ENCODE measurements around the gene ERC2.

Gene ERC2

DNA sequence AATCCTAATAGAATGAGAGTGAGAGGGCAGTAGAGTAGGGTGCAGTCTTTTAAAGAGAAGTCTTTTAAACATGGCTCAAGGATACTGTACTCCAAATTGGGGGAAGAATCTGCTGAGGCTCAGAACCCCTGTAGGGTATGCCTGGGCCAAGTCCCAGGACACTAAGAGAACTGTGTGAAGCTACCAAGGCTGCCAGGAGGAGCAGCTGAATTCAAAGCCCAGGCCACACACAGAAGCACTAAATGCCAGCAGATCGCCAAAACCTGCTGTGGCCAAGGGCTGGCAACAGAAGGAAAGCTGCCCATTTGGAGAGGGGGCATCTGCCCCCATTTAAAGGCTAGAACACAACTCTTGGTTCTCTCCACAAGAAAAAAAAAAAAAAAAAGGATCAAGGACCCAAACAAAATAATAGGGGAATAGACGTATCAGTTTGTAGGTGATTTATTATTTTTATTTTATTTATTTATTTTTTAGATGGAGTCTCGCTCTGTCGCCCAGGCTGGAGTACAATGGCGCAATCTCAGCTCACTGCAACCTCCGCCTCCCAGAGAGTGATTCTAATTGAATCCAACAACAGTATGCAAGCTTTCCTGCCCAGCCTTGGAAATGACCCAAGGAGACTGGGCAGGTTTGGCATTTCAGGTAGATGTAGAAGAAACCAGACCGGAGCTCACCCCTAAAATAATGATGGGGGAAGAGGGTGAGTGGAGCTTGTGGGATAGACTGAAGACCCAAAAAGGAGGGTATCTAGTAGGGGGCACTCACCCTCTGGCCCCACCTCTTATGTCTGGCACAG, 702.2 kb downstream of the ERC2 start:
- no peak for TF ChIP-seq GATA2 (IDR thresholded peaks at IDR 0.05; ENCODE audit: low read depth, low read length)

DNA sequence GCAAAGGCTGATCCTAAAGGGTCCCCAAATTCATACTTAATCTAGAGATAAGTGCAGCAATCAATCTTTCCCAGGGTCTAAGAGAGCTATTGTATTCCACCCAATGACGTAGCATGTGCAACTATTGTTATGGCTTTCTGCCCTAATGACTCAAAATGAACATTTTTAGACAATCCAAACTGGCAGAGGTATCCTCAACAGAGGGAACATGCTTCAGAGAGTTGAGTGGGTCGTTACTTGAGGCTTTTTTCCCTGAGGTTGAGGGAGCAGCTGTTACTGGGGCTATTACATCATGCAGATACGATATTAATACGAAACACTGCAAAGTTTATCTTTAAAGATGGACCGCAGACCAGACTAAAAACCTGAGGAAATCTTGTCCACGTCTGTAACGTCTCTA, 702.9 kb downstream of the ERC2 start:
- TF ChIP-seq GATA2 (IDR thresholded peaks at IDR 0.05; ENCODE audit: low read depth, low read length) (no peak), GATA3 (IDR thresholded peaks at IDR 0.05; ENCODE audit: low read depth, low read length) (no peak)

DNA sequence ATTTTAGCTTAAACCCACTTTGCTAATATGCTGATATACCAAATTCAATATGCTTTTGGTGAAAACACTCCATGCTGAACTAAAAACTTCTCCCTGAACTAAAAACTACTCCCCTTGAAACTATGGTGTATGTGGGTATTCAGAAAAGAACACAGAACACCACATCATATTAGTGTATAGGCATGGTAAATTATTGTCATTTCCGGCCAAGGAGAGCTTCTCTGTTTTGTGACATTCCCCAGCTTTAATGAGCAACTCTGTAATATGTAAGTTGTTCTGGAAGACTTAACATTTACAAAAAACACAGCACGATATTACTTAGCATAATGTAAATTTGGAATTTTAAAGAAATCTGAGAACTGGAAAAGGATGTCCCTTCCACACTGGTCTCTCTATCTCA, 711.3 kb downstream of the ERC2 start:
- TF ChIP-seq GATA3 (IDR thresholded peaks at IDR 0.05; ENCODE audit: low read depth, low read length) = no peak
- TF ChIP-seq GATA2 (IDR thresholded peaks at IDR 0.05; ENCODE audit: low read depth, low read length) = no peak

DNA sequence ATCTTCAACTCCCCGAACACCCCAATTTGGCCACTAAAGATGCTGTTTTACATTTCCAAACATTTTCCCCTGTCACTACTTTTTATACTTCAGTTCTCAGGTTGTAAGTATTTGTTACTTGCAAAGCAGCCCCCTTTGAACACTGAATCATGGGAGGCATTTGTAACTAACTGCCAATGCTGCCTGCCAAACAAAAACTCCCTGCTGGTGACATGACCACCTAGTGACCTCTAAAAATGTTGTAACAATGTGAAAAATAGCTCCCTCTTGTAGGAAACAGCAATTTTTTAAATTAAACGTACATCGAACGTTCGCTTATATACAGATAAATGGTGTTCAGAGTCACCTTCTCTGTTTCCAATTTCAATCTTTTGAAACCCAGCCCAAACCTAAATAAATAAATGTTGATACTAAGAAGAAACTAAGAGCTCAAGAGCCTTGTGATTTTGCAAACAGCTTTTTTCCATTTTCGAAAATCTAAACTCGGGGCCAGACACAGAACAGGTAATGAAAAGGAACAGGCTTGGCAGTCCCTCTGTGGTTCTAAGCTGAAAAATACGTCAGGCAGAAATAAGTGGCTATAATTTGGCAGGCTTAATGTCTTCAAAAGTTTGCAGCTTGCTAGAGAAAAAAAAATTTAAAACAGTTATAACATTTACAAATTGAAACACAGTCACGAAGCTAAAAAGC, 712.6 kb downstream of the ERC2 start:
- TF ChIP-seq GATA2 (IDR thresholded peaks at IDR 0.05; ENCODE audit: low read depth, low read length) (no peak), GATA3 (IDR thresholded peaks at IDR 0.05; ENCODE audit: low read depth, low read length) (no peak)

DNA sequence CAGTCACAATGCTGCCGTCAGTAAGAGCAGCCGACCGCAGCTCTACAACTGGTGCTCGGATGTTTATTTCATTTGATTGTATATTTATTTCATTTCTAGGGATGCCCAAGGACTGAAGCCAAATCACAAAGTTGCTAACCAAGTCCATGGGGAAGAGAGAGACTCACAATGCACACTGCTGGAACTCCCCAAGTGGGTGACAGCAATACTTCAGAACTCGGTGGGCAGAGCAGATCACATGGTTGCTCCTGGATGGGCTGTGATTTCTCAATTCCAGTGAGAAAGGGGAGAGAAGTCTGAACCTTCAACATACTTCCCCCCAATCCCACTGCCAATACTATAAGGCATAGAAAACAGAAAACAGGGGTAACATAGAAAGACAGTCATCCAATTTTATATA, 715.4 kb downstream of the ERC2 start:
- TF ChIP-seq GATA3 (IDR thresholded peaks at IDR 0.05; ENCODE audit: low read depth, low read length) (no peak), GATA2 (IDR thresholded peaks at IDR 0.05; ENCODE audit: low read depth, low read length) (no peak)

DNA sequence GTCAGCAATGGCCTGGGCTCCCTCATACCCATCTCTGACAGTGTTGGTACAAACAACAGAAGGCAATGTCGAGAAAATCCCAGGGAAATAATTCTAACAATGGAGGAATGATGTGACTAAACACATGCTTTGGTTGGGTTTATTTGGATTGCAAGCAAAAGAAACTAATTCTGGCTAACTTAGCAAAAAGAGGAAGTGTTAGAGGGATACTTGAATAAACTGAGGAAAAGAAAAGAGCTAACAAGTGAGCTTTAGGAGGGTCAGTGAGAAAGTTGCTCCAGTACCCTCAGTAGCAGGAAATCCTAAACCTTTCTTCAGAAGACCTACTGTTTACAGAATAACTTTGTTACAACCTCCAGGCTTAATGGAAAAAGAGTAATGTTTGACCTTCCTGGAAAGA, 716.5 kb downstream of the ERC2 start:
- no peak for TF ChIP-seq GATA2 (IDR thresholded peaks at IDR 0.05; ENCODE audit: low read depth, low read length)
- no peak for TF ChIP-seq GATA3 (IDR thresholded peaks at IDR 0.05; ENCODE audit: low read depth, low read length)

DNA sequence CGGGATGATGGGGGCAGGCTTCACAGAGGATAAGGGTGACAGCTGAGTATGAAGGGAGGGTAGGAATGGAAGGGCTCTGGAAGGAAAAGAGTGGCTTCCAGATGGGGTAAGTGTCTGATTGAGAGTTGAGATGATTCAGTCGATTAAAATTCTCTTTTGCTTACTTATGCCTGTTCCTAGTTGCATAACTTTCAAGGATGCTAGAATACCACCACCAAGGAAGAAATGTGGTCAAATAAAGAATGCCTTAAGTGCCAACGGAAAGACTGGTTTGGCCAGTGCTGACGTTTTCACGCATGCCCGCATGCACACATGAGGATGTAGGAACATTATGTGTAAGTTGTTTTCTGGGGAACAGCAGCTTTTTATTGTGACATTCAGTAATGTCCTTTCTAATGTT, 717.7 kb downstream of the ERC2 start:
- TF ChIP-seq GATA3 (IDR thresholded peaks at IDR 0.05; ENCODE audit: low read depth, low read length) (no peak), GATA2 (IDR thresholded peaks at IDR 0.05; ENCODE audit: low read depth, low read length) (no peak)

DNA sequence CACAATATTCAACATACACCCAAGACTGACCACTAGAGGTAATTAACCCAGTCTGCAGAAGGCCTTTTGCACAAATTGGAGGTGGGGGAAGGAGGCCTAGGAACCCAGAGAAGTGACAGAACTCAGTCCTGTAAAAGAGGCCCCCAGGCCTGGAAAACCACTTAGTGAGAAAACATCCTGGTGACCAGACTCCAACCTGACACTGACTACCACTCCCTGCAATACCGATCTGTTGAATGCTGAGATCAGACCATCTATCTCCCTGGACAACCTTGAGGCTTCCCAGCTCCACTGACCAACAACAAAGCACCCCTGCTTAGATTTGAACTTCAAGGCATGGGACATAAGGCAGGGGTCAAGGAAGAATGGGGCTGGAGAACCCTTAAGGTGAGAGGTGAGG, 719.2 kb downstream of the ERC2 start:
- TF ChIP-seq GATA2 (IDR thresholded peaks at IDR 0.05; ENCODE audit: low read depth, low read length) = no peak
- TF ChIP-seq GATA3 (IDR thresholded peaks at IDR 0.05; ENCODE audit: low read depth, low read length) = no peak

DNA sequence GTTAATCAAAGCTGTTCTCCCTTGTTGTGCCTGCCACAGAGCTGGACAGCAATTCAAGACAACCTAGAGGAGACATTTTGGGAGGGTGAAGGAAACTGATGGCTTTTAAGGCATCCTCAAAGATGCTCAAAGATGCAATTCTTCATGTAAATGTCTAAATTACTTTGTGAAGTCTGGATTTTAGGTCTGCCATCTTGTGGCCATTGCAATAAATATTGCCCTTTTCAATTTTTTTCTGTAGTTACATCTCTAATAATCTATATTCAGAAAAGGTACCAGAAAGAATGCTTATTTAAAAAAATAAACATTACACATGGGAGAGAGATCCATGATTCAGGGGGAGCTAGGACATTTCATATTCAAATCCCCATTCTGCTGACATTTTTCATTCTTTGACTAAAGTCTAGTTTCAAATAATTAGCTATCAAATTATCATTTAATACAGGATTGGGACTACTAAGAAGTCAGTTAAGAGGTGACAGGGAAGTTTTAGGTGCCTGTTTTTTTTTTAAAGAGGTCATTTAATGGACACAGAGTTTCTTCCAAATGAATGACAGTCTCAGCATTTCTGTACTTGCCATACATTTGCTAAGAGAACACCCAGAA, 721.4 kb downstream of the ERC2 start:
- TF ChIP-seq GATA3 (IDR thresholded peaks at IDR 0.05; ENCODE audit: low read depth, low read length) (no peak), GATA2 (IDR thresholded peaks at IDR 0.05; ENCODE audit: low read depth, low read length) (no peak)

DNA sequence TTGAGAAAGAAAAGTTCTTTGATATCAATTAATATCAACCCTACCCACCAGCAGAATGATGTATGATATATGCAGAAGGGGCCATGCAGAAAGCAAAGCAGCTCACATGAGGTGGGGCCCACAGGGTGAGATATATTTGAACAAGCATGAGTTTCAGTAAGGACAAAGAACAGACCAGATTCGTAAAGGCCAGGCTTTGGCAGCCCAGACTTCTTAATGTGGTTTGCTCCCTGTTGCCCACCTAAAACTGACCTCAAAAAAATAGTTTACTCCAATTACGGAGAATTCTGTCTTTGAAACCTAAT, 725.5 kb downstream of the ERC2 start:
- no peak for TF ChIP-seq GATA2 (IDR thresholded peaks at IDR 0.05; ENCODE audit: low read depth, low read length)
- TF ChIP-seq GATA3 (IDR thresholded peaks at IDR 0.05; ENCODE audit: low read depth, low read length) = no peak

DNA sequence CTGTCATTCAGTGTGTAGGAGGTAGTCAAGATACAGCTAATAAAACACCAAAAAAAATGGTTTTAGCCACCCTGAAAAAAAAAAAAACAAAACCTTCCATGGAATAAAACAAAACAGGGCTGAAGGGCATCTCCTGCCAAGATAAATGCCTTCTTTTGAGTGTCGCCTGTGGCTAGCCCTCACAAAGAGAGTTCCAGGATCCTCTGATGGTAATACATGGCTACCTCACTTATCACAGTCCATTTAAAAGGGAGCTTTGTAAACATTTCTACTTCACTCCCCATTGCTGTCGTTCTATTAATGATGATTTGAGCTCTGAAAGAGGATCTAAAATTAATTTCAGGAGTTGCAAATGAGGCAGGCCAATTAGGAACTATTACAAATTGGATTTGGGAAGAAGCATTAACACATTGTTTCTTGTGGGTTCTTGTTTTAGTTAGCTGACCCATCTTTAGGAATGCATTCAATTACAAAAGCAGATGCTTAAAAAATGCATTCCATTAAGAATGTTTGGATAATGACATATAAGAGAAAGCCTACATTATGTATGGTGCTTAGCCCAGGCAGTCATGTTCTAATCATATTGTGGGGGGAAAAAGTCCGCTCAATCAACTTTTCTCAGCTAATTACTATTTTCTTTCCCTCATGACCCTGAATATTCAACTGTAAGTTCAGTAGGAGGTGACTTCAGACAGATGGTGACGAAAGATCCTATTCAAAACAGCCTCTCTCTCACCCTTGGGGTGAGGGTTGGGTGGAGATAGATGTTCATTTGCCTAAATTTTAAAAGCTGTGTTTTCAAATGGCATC, 726.0 kb downstream of the ERC2 start:
- TF ChIP-seq GATA2 (IDR thresholded peaks at IDR 0.05; ENCODE audit: low read depth, low read length) (no peak), GATA3 (IDR thresholded peaks at IDR 0.05; ENCODE audit: low read depth, low read length) (no peak)

DNA sequence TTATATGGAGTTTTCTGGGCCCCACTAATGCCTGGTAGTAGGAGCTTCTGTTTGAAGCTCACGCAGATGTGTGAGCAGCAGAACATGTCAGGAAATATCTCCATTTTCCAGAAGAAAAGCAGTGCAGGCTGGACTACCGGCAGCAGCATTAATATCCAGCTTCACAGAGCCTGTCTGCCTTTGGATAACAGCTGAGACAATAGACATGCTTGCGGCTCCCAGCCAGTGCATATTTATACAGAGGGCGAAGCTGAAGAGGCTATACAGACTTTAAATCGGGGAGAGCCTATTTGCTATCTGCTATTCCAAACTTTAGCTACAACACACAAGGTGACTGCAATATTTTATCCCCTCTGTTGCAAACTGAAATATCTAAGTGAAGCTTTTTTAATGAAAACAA, 731.1 kb downstream of the ERC2 start:
- TF ChIP-seq GATA2 (IDR thresholded peaks at IDR 0.05; ENCODE audit: low read depth, low read length) = no peak
- TF ChIP-seq GATA3 (IDR thresholded peaks at IDR 0.05; ENCODE audit: low read depth, low read length) = no peak

DNA sequence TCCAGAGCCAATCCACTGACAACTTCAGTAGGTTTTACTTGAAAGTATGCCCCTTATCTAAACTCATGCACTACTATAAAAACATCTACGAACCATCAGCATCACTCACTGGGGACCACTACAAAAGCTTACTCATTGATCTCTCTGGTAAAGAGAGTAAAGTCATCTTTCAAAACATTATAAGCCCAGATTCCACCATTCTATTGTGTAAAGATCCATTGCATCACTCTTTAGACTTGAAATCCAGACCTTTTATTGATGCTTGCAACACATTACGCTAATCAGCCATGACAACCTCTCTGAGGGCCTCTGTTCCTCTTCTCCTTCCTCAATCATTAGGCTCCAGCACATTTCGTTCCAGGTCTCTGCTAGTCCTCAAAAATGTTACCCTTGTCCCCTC, 732.3 kb downstream of the ERC2 start:
- TF ChIP-seq GATA2 (IDR thresholded peaks at IDR 0.05; ENCODE audit: low read depth, low read length) (no peak), GATA3 (IDR thresholded peaks at IDR 0.05; ENCODE audit: low read depth, low read length) (no peak)

DNA sequence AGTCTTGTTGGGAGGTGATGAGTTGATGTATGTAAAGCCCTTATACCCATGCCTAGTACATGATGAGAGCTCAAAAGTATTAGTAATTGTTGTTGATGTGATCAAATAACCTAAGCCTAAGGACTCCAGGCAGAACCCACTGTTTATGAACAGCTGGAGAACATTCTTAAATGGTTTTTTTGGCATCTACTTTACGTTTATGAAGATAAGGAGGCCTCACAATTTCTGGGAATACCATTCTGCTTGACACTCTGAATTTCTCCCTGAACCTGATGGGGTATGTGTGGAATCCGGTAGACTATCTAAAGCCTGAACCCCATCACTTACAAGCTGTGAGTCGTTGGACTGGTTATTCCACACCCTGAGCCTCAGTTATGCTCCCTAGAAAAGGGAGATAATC, 736.5 kb downstream of the ERC2 start:
- no peak for TF ChIP-seq GATA3 (IDR thresholded peaks at IDR 0.05; ENCODE audit: low read depth, low read length)

All from SH-SY5Y (cell line).